IPS DF 6.9 (cell line): Measurements from ENCODE around the gene CBX6.
A peak's percentile ranks its signal among the peaks of the same experiment; 100 is the strongest.

Experiments used
- DNase-seq: peaks from one replicate; pipeline ENCODE4 v3.0.0-alpha.2; 2013; ENCODE audit warnings: low read depth, low spot score
- H3K27ac ChIP-seq: one replicate; pipeline ENCODE4 v1.5.1; 2013; ENCODE audit warnings: low read length, control low read depth
- H3K27me3 ChIP-seq: 2 replicates; pipeline ENCODE4 v1.6.1; 2013; ENCODE audit warnings: mild to moderate bottlenecking, low read length; ENCODE audit not compliant: control insufficient read depth, insufficient read depth
- H3K36me3 ChIP-seq: 2 replicates; pipeline ENCODE4 v1.6.1; 2013; ENCODE audit warnings: low read length; ENCODE audit not compliant: control insufficient read depth, insufficient read depth
- H3K4me1 ChIP-seq: 2 replicates; pipeline ENCODE4 v1.6.1; 2013; ENCODE audit warnings: low read length; ENCODE audit not compliant: control insufficient read depth, insufficient read depth
- H3K4me3 ChIP-seq: 2 replicates; pipeline ENCODE4 v1.5.1; 2013; ENCODE audit warnings: mild to moderate bottlenecking, low read length
- H3K9me3 ChIP-seq: 2 replicates; pipeline ENCODE4 v1.6.1; 2013; ENCODE audit warnings: low read length, inconsistent platforms; ENCODE audit not compliant: control insufficient read depth, insufficient read depth
- WGBS: extraction: QIAGEN DNeasy Blood & Tissue Kit; methylation state at CpG from one replicate; pipeline ENCODE4 v1.1.7; 2013; ENCODE audit warnings: mixed read lengths, missing lambda C conversion rate; ENCODE audit not compliant: insufficient read length, insufficient coverage; 5-methylcytosine and 5-hydroxymethylcytosine counted together

CBX6 gene

DNA sequence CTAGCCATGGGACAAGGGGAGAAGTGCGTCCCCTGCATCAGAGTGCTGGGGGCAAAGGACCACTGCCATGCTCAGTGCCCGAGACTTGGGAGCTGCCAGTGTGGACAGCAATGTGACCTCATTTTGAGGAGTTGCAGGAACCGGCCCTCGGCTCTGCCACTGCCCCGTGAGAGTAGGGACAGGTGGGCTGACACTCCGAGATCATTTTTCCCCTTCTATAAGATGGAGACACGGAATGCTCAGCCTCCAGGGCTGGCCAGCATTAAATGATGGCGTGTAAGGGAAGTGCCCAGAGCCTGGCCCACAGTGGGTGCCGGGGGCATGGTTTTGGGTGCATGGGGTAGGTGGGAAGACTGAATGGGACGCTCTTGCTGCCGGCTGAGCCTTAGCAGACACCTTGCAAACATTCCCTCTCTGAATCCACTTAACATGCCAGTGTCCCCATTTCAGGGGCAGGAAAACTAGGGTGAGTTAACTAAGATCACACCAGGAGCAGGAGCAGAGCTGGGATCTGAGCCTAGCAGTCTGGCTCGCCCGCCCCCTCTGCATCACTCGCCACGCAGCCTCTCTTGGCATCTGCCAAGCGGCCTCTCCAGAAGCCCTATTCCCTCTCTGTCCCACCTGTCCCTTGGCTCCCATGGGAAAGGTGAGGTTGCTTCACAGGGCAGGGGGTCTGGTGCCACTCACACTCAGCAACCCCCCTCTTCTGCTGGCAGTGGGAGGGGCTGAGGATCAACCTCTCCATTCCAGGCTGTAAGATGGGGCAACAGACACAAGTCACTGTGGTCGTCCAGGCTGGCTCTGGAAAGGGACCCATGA lies 41.8 kb downstream of the CBX6 start:
- DNase-seq: no peak
- no CpG with 5 or more reads among the region's 17 CpGs for WGBS
- H3K27ac ChIP-seq: no peak overlapping the region
- H3K27me3 ChIP-seq: no peaks in the 10 kb centered on the region
- H3K4me3 ChIP-seq: no peak overlapping the region
- H3K4me1 ChIP-seq: no peaks in the 10 kb centered on the region; the same call in 1 of the 2 replicates
- H3K9me3 ChIP-seq: no peaks in the 10 kb centered on the region
- no peaks in the 10 kb centered on the region for H3K36me3 ChIP-seq

DNA sequence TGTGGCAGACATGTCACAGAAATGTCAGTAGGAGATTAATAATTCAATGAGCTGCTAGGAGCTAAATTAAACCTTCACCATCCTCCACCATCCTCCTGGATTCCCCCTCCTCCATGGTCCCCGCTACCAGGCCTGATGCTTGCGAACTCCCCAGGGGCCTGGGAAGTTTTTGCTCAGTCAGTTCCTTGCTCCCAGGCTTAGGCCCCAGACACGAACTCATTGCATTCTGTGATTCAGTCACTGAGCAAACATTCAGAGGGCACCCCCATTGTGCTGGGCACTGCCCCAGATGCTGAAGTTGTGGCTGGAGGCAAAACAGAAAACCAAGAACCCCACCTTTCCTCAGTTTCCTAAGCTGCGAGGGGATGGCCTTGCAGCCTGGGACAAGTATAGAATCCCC lies 42.5 kb downstream of the CBX6 start:
- no peak for DNase-seq
- Histone ChIP-seq H3K27me3 (no peaks in the 10 kb centered on the region), H3K4me1 (no peaks in the 10 kb centered on the region), H3K27ac (no peak overlapping the region), H3K36me3 (no peaks in the 10 kb centered on the region), H3K9me3 (no peaks in the 10 kb centered on the region), H3K4me3 (no peak overlapping the region)
- whole genome bisulfite sequencing: no CpG with 5 or more reads among the region's 4 CpGs

DNA sequence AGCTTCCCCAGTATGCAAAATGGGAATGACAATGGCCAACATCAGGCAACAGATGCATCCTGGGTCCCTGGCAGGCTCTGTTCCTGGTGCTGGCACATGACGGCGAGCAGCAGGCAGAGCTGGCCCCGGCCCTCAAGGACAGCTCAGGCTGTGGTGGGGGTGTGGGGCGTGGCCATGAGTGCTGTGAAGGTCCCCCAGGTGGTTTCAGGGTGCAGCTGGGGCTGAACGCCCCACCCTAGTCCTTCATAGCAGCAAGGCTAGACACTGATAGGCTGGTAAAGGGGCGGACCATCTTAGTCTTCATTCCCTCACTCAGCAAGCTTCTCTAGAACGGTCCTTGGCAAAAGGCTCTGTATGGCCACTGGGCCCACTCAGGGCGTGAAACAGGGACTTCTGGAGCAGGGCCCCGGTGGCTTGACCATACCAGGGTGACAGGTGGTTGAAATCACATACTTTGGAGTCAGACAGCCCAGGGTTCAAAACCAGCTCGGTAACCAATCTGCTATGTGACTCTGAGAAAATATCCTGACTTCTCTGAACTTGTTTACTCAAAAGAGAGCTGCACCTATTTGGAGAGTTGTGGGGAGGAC lies 43.3 kb downstream of the CBX6 start:
- WGBS: no CpG with 5 or more reads among the region's 10 CpGs
- Histone ChIP-seq H3K4me1 (no peaks in the 10 kb centered on the region), H3K27ac (no peak overlapping the region), H3K36me3 (no peaks in the 10 kb centered on the region), H3K4me3 (no peak overlapping the region), H3K27me3 (no peaks in the 10 kb centered on the region), H3K9me3 (no peaks in the 10 kb centered on the region)
- DNase-seq: no peak

DNA sequence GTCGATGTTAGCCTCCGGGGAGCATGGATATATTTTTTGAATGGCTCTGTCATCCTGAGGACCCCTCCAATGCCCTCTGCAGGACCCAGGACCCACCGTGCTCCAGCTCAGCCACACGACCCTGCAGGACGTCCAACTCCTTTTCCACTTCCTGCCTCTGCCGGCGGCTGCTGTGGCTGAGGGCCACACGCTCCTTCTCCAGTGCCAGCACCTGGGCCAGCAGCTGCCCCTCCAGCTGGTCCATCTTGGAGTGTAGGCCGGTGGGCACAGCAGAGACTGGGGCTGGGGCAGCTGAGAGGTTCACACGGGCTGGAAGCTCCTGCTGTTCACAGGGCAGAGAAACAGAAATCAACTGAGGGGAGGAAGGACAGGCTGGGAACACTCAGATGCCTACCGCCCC lies 43.8 kb downstream of the CBX6 start:
- Histone ChIP-seq H3K9me3 (no peaks in the 10 kb centered on the region), H3K27ac (no peak overlapping the region), H3K4me3 (no peak overlapping the region), H3K36me3 (no peaks in the 10 kb centered on the region), H3K4me1 (no peaks in the 10 kb centered on the region), H3K27me3 (no peaks in the 10 kb centered on the region)
- DNase-seq: no peak
- no CpG with 5 or more reads among the region's 11 CpGs for WGBS

DNA sequence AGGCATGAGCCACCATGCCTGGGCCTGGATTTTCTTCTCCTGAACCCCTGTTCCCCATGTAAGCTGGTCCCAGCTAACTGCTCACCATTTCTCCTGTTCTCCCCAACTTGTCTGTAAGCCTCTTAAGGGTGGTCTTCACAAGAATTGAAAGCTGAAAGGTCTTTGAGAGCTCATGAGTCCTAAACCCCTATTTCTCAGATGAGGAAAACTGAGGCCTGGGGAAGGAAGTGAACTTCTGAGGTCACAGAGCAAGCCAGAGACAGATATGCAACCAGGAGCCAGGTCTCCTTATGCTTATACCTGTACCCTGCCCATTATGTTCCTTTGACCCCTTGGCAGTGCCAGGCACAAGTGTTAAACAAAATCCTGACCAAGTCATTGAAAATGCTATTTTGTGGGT lies 44.5 kb downstream of the CBX6 start:
- no peaks in the 10 kb centered on the region for H3K27me3 ChIP-seq

DNA sequence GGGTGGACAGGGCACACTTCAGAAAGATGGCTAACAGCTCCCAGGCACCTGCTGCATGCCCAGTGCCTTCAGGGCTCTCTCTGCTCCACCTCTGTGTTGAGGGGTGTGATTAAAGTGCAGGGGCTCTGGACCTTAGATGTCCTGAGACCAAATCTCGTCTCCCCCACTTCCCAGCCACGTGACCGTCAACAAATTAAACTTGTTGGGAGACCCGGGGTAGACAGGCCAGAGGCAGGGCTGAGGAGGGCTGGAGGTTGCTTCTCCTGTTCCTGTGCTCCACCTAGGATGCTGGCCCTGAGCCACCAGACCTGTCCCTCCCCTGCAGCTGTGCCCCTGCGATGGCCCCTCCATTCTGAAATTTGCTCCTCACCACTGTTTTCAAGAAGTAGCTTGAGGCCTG lies 45.2 kb downstream of the CBX6 start:
- no CpG with 5 or more reads among the region's 5 CpGs for WGBS
- H3K36me3 ChIP-seq: no peaks in the 10 kb centered on the region
- H3K4me1 ChIP-seq: no peaks in the 10 kb centered on the region
- no peaks in the 10 kb centered on the region for H3K27me3 ChIP-seq
- H3K9me3 ChIP-seq: no peaks in the 10 kb centered on the region
- no peak overlapping the region for H3K27ac ChIP-seq
- no peak for DNase-seq
- H3K4me3 ChIP-seq: no peak overlapping the region

More for the DNA sequence above, 44.5 kb downstream of the CBX6 start:
- DNase-seq: no peak
- Histone ChIP-seq H3K36me3 (no peaks in the 10 kb centered on the region), H3K4me3 (no peak overlapping the region), H3K9me3 (no peaks in the 10 kb centered on the region), H3K27ac (no peak overlapping the region), H3K4me1 (no peaks in the 10 kb centered on the region)

DNA sequence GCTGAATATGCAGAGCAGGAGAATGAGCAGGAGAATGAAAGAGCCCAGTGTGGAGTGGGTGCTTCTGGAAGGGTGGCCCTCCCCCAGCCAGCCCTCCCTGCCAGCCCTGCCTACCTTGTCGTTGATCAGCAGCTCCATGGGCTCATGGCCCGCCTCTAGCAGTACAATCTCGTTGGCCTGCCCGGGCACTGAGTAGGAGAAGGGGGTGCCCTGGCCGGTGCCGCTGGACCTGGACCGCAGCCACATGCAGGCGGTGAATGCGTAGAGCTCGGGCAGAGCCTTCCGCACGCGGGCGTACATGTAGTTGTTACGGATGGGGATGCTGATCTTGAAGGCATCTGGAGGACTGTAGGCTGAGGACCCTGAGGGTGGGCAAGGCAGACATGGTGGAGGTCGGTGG lies 45.6 kb downstream of the CBX6 start:
- no CpG with 5 or more reads among the region's 16 CpGs for WGBS
- Histone ChIP-seq H3K36me3 (no peaks in the 10 kb centered on the region), H3K4me1 (no peaks in the 10 kb centered on the region), H3K9me3 (no peaks in the 10 kb centered on the region), H3K4me3 (no peak overlapping the region), H3K27me3 (no peaks in the 10 kb centered on the region), H3K27ac (no peak overlapping the region)
- DNase-seq: no peak

DNA sequence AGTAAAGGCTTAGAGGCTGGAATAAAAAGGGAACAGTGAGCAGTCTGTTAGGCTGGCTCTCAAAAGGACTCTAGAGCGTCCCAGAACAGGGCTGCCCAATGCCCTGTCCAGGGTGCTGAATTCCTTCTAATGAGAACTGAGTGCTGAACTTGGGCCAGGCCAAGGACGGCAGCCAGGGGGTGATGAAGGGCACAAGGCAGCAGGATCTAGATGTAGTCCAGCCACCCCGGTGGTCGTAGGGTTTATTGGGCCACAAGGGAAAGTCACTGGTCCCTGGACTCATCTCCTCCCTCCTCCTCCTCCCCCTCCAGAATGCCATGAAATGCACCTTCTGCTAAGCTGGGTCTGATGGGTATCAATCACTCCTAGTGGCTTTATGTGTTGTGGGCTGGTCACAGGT lies 47.4 kb downstream of the CBX6 start:
- no peaks in the 10 kb centered on the region for H3K36me3 ChIP-seq
- H3K4me3 ChIP-seq: no peak overlapping the region
- H3K9me3 ChIP-seq: no peaks in the 10 kb centered on the region
- no CpG with 5 or more reads among the region's 4 CpGs for WGBS
- DNase-seq: peak; percentile 73
- no peak overlapping the region for H3K27ac ChIP-seq
- no peaks in the 10 kb centered on the region for H3K27me3 ChIP-seq
- H3K4me1 ChIP-seq: no peaks in the 10 kb centered on the region

DNA sequence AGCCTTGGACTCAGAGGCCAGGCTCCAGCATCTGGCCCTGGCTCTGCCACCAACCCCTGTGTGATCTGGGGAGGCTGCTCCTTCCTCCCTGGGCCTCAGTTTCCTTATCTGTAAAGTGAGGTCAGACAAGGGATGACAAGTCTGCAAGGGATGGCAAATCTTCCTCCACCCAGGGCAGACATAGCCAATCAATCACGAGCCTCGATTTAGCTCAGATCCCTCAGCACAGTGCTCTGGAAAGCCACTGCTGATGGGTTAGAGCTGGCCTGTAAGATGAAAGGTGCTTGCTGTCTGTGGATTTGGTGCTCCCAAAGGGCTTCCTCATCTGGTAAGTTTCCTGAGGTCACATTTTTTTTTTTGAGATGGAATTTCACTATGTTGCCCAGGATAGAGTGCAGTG lies 48.4 kb downstream of the CBX6 start:
- Histone ChIP-seq H3K9me3 (no peaks in the 10 kb centered on the region), H3K4me3 (no peak overlapping the region), H3K27me3 (no peaks in the 10 kb centered on the region), H3K36me3 (no peaks in the 10 kb centered on the region), H3K4me1 (no peaks in the 10 kb centered on the region), H3K27ac (no peak overlapping the region)
- no peak for DNase-seq
- no CpG with 5 or more reads among the region's 2 CpGs for WGBS

DNA sequence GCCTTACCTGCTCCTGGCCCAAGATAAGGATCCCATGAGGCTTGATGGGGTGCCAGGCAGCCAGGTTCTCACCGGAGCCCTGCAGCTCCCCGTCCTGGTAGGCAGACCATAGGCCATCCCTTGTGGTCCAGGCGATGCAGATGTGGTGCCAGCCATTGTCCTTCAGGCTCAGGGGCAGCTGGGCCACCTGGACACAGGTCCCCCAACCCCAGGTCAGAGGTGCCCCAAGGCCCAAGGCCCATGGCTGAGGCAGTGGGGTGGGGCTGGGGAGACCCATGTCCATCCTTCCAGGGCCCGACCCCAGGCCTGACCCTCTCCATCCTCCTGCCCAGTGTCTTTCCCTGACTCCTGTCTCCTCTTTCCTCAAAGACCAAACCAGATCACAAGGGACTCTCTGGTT lies 48.9 kb downstream of the CBX6 start:
- Histone ChIP-seq H3K4me3 (no peak overlapping the region), H3K27ac (no peak overlapping the region)
- WGBS: no CpG with 5 or more reads among the region's 4 CpGs

DNA sequence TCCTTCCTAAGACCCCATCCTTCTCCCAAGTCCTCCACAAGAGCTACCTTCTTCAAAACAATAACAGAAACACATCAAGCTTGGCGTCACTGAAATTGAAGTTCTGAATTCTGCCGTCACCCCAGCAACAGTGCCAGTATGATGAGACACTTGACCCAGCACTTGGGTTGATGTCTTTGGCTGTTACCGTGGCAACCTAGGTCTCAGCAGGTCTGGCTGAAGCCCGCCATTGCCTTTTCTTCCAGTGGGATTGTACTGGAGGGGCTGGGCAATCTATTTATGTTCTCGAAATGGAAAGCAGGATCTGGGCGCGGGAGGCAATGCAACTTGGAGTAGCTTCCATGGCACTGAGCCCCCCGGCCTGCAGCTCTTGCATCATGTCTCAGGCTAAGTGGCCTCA lies 52.0 kb downstream of the CBX6 start:
- DNase-seq: no peak
- Histone ChIP-seq H3K27me3 (no peaks in the 10 kb centered on the region), H3K36me3 (no peaks in the 10 kb centered on the region), H3K9me3 (no peaks in the 10 kb centered on the region), H3K4me1 (no peaks in the 10 kb centered on the region), H3K4me3 (no peak overlapping the region), H3K27ac (no peak overlapping the region)
- WGBS: no CpG with 5 or more reads among the region's 8 CpGs

More for the DNA sequence above, 48.9 kb downstream of the CBX6 start:
- no peak for DNase-seq
- H3K4me1 ChIP-seq: no peaks in the 10 kb centered on the region
- H3K36me3 ChIP-seq: no peaks in the 10 kb centered on the region
- H3K27me3 ChIP-seq: no peaks in the 10 kb centered on the region
- H3K9me3 ChIP-seq: no peaks in the 10 kb centered on the region
